Ishikawa (cell line): Measurements from ENCODE around the gene CSRP1.

Source experiments
- CREB1 ChIP-seq: IDR thresholded peaks from 2 replicates; pipeline ENCODE4 v1.6.1; 2012; ENCODE audit warnings: low read depth
- EGR1 ChIP-seq: IDR thresholded peaks from 2 replicates; pipeline ENCODE4 v1.6.1; 2012
- EP300 ChIP-seq: IDR thresholded peaks from 2 replicates; pipeline ENCODE4 v1.6.1; 2012; ENCODE audit warnings: borderline replicate concordance
- REST ChIP-seq: IDR thresholded peaks from 2 replicates; pipeline ENCODE4 v1.6.1; 2012; ENCODE audit warnings: low read depth, mild to moderate bottlenecking
- TCF12 ChIP-seq: IDR thresholded peaks from 2 replicates; pipeline ENCODE4 v1.6.1; 2012; ENCODE audit warnings: low read depth
- USF1 ChIP-seq: IDR thresholded peaks from 2 replicates; pipeline ENCODE4 v1.6.1; 2012
- YY1 ChIP-seq: IDR thresholded peaks from 2 replicates; pipeline ENCODE4 v1.6.1; 2012; ENCODE audit warnings: low read depth

- TF ChIP-seq EP300: no peak
- TF ChIP-seq CREB1: no peak
- TF ChIP-seq USF1: no peak
- no peak for TF ChIP-seq YY1
- no peak for TF ChIP-seq REST
- no peak for TF ChIP-seq EGR1
- no peak for TF ChIP-seq TCF12
Measured at GRCh38 chr1:201552941-201553351, 46.0 kb upstream of the CSRP1 start.
